Gastrocnemius medialis (tissue), 4 donors: ENCODE data around the gene DRC7.

Experiments
- POLR2A ChIP-seq, 2 donors: fragments of 450-650 bp; IDR thresholded peaks; one replicate each; pipeline ENCODE4 v1.6.1; 2017; ENCODE audit warnings: antibody characterized with exemption in 2 of 2, mild to moderate bottlenecking in 2 of 2, moderate library complexity in 2 of 2
- TF ChIP-seq, protein P1 (sequence below), 5 experiments: fragments of 450-650 bp in 3 of 5; fragments of 200-600 bp in 2 of 5; sonication (generic) in 2 of 5; IDR thresholded peaks in 4 of 5; conservative IDR thresholded peaks in 1 of 5; 1 replicate in 4 of 5; 2 replicates in 1 of 5; pipeline ENCODE4 v1.5.1; 2016 to 2019; ENCODE audit warnings: antibody characterized with exemption in 5 of 5, mild to moderate bottlenecking in 3 of 5, moderate library complexity in 3 of 5

DNA sequence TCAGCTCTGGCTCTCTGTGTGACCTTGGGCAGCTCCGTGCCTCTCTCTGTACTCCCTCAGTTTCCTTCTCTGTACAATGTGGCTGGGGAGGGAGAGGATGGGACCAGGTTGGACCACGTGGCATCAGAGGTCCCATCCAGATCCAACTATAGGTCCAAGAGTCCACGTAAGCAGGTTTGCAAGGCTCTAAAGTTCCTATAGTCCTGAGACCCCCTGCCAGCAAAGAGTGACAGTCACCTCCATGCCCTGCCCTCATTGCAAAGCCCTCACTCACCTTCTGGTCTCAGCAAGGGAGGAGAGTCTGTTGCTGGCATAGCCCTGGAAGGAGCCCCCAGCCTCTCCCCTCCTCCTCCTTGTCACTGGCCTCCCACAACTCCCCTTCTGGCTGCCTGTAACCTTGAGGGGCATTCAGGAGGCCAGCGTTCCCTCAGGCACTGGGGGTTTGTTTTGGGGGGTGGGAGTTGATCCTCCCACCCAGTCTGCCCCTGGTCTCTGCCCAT, 6.1 kb upstream of the DRC7 start:
- TF ChIP-seq, protein P1, sequence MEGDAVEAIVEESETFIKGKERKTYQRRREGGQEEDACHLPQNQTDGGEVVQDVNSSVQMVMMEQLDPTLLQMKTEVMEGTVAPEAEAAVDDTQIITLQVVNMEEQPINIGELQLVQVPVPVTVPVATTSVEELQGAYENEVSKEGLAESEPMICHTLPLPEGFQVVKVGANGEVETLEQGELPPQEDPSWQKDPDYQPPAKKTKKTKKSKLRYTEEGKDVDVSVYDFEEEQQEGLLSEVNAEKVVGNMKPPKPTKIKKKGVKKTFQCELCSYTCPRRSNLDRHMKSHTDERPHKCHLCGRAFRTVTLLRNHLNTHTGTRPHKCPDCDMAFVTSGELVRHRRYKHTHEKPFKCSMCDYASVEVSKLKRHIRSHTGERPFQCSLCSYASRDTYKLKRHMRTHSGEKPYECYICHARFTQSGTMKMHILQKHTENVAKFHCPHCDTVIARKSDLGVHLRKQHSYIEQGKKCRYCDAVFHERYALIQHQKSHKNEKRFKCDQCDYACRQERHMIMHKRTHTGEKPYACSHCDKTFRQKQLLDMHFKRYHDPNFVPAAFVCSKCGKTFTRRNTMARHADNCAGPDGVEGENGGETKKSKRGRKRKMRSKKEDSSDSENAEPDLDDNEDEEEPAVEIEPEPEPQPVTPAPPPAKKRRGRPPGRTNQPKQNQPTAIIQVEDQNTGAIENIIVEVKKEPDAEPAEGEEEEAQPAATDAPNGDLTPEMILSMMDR (IDR thresholded peaks at IDR 0.05 in 4 of 5, conservative IDR thresholded peaks at IDR 0.05 in 1 of 5) = no peak
- no peak for TF ChIP-seq POLR2A (IDR thresholded peaks at IDR 0.05)
